OCI-LY7 (cell line): ENCODE measurements around the gene AAR2. TPM values are rescaled to one million over a fixed set of nuclear protein-coding genes. Genes with fewer than 3 reads are reported as not detected.

Source experiments
- BruUV-seq: library from RNA; stranded (reverse); fragments of 400-500 nt; replicated peaks from 2 replicates; lab custom pipeline; 2021; lab: Mats Ljungman, UMichigan
- CTCF ChIA-PET: fragments of 300-600 bp; sonication (Branson Sonifier 250); formaldehyde crosslinking; loops from one replicate; lab custom pipeline; 2022; ENCODE audit warnings: antibody characterized with exemption; ENCODE audit not compliant: unreplicated experiment; lab: Charles Lee
- POLR2A ChIA-PET: fragments of 300-600 bp; sonication (Branson Sonifier 250); formaldehyde crosslinking; loops from one replicate; lab custom pipeline; 2022; ENCODE audit warnings: antibody characterized with exemption; lab: Charles Lee
- DNase-seq: peaks from one replicate; pipeline ENCODE4 v3.0.0-alpha.2; 2015; ENCODE audit warnings: low spot score
- H2AFZ ChIP-seq: fragments of 200-600 bp; sonication (generic), shearing (Covaris generic); 2 replicates; pipeline ENCODE4 v1.6.1; 2014; ENCODE audit warnings: mild to moderate bottlenecking, antibody characterized with exemption, low read length, moderate library complexity
- H3K27ac ChIP-seq: fragments of 200-600 bp; sonication (generic); 2 replicates; pipeline ENCODE4 v1.5.1; 2014; ENCODE audit warnings: mixed run types, low read depth, mild to moderate bottlenecking, moderate library complexity, low read length, inconsistent platforms; ENCODE audit not compliant: poor library complexity, severe bottlenecking
- H3K36me3 ChIP-seq: fragments of 200-600 bp; sonication (generic); 2 replicates; pipeline ENCODE4 v1.6.1; 2014; ENCODE audit warnings: mild to moderate bottlenecking, antibody characterized with exemption, low read length, moderate library complexity, mixed read lengths; ENCODE audit not compliant: insufficient read depth
- H3K4me1 ChIP-seq: fragments of 200-600 bp; sonication (generic); 2 replicates; pipeline ENCODE4 v1.5.1; 2014; ENCODE audit warnings: mild to moderate bottlenecking, low read length; ENCODE audit not compliant: insufficient read depth, poor library complexity, severe bottlenecking
- H3K4me2 ChIP-seq: fragments of 200-600 bp; sonication (generic); 2 replicates; pipeline ENCODE4 v1.6.1; 2014; ENCODE audit warnings: mild to moderate bottlenecking, low read length
- H3K4me3 ChIP-seq: fragments of 200-600 bp; sonication (generic); 2 replicates; pipeline ENCODE4 v1.5.1; 2014; ENCODE audit warnings: mild to moderate bottlenecking, low read depth, low read length; ENCODE audit not compliant: poor library complexity, severe bottlenecking
- H3K79me2 ChIP-seq: fragments of 200-600 bp; sonication (generic); 2 replicates; pipeline ENCODE4 v1.6.1; 2016; ENCODE audit warnings: low read depth, mild to moderate bottlenecking, low read length, moderate library complexity, mixed read lengths; ENCODE audit not compliant: insufficient read depth
- H3K9me2 ChIP-seq: fragments of 200-600 bp; sonication (generic); 2 replicates; pipeline ENCODE4 v1.6.1; 2016; ENCODE audit warnings: mild to moderate bottlenecking, low read length, mixed read lengths; ENCODE audit not compliant: insufficient read depth
- H3K9me3 ChIP-seq: fragments of 200-600 bp; sonication (generic); 2 replicates; pipeline ENCODE4 v1.6.1; 2014; ENCODE audit warnings: mild to moderate bottlenecking, mixed run types, low read length, mixed read lengths
- H4K20me1 ChIP-seq: fragments of 200-600 bp; sonication (generic); 2 replicates; pipeline ENCODE4 v1.6.1; 2014; ENCODE audit warnings: mild to moderate bottlenecking, antibody characterized with exemption, low read length, moderate library complexity, mixed read lengths; ENCODE audit not compliant: insufficient read depth
- EZH2phosphoT487 ChIP-seq: fragments of 200-600 bp; sonication (generic); IDR thresholded peaks from 2 replicates; pipeline ENCODE4 v1.6.1; 2018; ENCODE audit warnings: low read depth, borderline replicate concordance, mild to moderate bottlenecking, mixed run types, antibody characterized with exemption, low read length, moderate library complexity, mixed read lengths
- intact Hi-C: fragments of 100-400 bp; cut with micrococcal nuclease; formaldehyde crosslinking; loops from one replicate; pipeline ENCODE4 v1.10.0; 2022; ENCODE audit not compliant: unreplicated experiment
- total RNA-seq, 2 experiments: library from RNA; depleted of rRNA in 1 of 2; stranded (reverse); fragments of >200 nt in 1 of 2; shearing (Covaris generic) in 1 of 2; gene quantifications; 2 replicates each; pipeline ENCODE4 v1.2.3, GENCODE V29; 2014 to 2022
- TF ChIP-seq, protein P1 (sequence below): fragments of 200-600 bp; sonication (generic); conservative IDR thresholded peaks from 2 replicates; pipeline ENCODE4 v1.5.1; 2014; ENCODE audit warnings: mild to moderate bottlenecking, antibody characterized with exemption, low read length, moderate library complexity, mixed read lengths

Gene AAR2
- total RNA-seq, 2 experiments from 2014 or later, result 20.3 to 26.4 TPM

DNA sequence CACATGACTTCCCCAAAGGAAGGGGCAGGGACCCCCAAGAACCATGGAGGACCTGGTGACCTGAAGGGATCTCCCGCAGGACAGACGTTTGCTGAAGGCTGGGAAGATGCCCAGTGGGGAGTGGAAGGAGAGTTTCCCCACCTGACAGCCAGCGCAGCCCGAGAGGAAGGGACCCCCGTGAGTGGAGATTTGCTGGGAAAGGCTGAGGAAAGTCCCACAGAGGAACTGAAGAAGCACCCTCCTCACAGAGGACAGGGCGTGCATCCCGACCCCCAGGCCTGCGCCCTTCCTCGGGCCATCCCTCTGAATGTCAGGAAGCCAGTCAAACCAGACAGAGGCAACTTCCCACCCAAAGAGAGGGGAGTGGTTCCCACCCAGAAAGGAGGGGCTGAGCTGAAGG, 29.6 kb upstream of the AAR2 start:
- Histone ChIP-seq H3K4me1 (no peaks in the 10 kb centered on the region), H3K36me3 (no peaks in the 10 kb centered on the region), H3K27ac (no peak overlapping the region), H4K20me1 (no peaks in the 10 kb centered on the region), H3K4me2 (no peak overlapping the region), H3K79me2 (no peaks in the 10 kb centered on the region), H3K4me3 (no peak overlapping the region), H2AFZ (no peak overlapping the region), H3K9me2 (no peaks in the 10 kb centered on the region), H3K9me3 (no peaks in the 10 kb centered on the region)
- TF ChIP-seq, protein P1, sequence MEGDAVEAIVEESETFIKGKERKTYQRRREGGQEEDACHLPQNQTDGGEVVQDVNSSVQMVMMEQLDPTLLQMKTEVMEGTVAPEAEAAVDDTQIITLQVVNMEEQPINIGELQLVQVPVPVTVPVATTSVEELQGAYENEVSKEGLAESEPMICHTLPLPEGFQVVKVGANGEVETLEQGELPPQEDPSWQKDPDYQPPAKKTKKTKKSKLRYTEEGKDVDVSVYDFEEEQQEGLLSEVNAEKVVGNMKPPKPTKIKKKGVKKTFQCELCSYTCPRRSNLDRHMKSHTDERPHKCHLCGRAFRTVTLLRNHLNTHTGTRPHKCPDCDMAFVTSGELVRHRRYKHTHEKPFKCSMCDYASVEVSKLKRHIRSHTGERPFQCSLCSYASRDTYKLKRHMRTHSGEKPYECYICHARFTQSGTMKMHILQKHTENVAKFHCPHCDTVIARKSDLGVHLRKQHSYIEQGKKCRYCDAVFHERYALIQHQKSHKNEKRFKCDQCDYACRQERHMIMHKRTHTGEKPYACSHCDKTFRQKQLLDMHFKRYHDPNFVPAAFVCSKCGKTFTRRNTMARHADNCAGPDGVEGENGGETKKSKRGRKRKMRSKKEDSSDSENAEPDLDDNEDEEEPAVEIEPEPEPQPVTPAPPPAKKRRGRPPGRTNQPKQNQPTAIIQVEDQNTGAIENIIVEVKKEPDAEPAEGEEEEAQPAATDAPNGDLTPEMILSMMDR, result no peak
- no peak for TF ChIP-seq EZH2phosphoT487
- BruUV-seq, result no TSS peak
- intact Hi-C loops, result no loop called here
- ChIA-PET POLR2A (interaction anchor here (0.5 kb wide), 1 partner anchor 181 kb away, joined by 4 read pairs; no protein-coding TSS in a partner anchor), CTCF (interaction anchor here (0.6 kb wide), 1 partner anchor 129 kb away, joined by 9 read pairs; no protein-coding TSS in a partner anchor)
- DNase-seq, result no peak

DNA sequence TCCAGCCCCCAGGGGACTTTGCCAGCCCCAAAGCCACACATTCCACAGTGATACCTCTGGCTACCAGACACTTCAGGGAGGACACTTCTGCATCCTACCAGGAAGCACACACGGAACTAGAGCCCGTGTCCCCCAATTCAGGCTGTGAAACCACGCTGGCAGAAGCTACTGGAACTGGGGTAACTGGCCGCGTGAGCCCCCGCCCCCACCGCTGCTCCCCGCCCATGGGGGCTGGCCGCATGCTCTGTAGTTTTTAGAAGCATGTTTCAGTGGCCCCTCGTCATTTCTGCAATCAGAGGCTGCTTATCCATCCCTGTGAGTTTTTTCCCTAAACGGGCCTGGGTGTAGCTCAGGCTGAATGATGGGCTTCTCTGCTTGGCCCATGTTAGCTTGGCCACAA, 28.7 kb upstream of the AAR2 start:
- BruUV-seq, result no TSS peak
- Histone ChIP-seq H3K9me3 (no peaks in the 10 kb centered on the region), H3K4me1 (no peaks in the 10 kb centered on the region), H3K9me2 (no peaks in the 10 kb centered on the region), H2AFZ (no peak overlapping the region), H3K27ac (no peak overlapping the region), H3K79me2 (no peaks in the 10 kb centered on the region), H4K20me1 (no peaks in the 10 kb centered on the region), H3K4me2 (no peak overlapping the region), H3K36me3 (no peaks in the 10 kb centered on the region), H3K4me3 (no peak overlapping the region)
- no peak for TF ChIP-seq EZH2phosphoT487
- TF ChIP-seq, protein P1, result no peak
- ChIA-PET CTCF (no interaction called here), POLR2A (interaction anchor here (0.7 kb wide), 1 partner anchor 8 kb away, joined by 4 read pairs; no protein-coding TSS in a partner anchor)
- intact Hi-C loops, result no loop called here
- no peak for DNase-seq

- ChIA-PET CTCF (no interaction called here), POLR2A (interaction anchor here (0.7 kb wide), 1 partner anchor 8 kb away, joined by 4 read pairs; no protein-coding TSS in a partner anchor)
- DNase-seq, result no peak
- no peaks in the 10 kb centered on the region for H3K4me1 ChIP-seq
- H3K79me2 ChIP-seq, result no peaks in the 10 kb centered on the region
- intact Hi-C loops, result no loop called here
- no TSS peak for BruUV-seq
- H3K4me3 ChIP-seq, result no peak overlapping the region
- no peak overlapping the region for H3K4me2 ChIP-seq
- no peaks in the 10 kb centered on the region for H3K36me3 ChIP-seq
- no peaks in the 10 kb centered on the region for H3K9me2 ChIP-seq
- TF ChIP-seq, protein P1, result no peak
- TF ChIP-seq EZH2phosphoT487, result no peak
- no peak overlapping the region for H2AFZ ChIP-seq
- no peaks in the 10 kb centered on the region for H4K20me1 ChIP-seq
- H3K9me3 ChIP-seq, result no peaks in the 10 kb centered on the region
- no peak overlapping the region for H3K27ac ChIP-seq
Observed at GRCh38 chr20:36208257-36208656, 28.0 kb upstream of the AAR2 start.
